D721Med (cell line): ENCODE measurements around the gene LRIT1.

Experiments
- DNase-seq: peaks from one replicate; pipeline ENCODE4 v3.0.0; 2011; ENCODE audit warnings: low spot score; ENCODE audit not compliant: insufficient read length
- FAIRE-seq: peaks from 2 replicates; lab custom pipeline; 2011; peaks lifted over from hg19 to GRCh38; lab: Jason Lieb, UNC
- CTCF ChIP-seq: IDR thresholded peaks from 2 replicates; pipeline ENCODE4 v1.5.1; 2012; ENCODE audit warnings: mild to moderate bottlenecking, control low read depth; ENCODE audit not compliant: insufficient read depth; ENCODE audit errors: missing control alignments

LRIT1 gene

GRCh38 chr10:84224411-84225028 lies 16.8 kb downstream of the LRIT1 start:
- FAIRE-seq (no peak), DNase-seq (no peak)
- TF ChIP-seq CTCF = no peak

GRCh38 chr10:84221916-84222315 lies 19.4 kb downstream of the LRIT1 start:
- FAIRE-seq = no peak
- DNase-seq = no peak
- TF ChIP-seq CTCF = no peak

- DNase-seq (no peak), FAIRE-seq (no peak)
- TF ChIP-seq CTCF = no peak
These were observed 23.6 kb downstream of the LRIT1 start for GRCh38 chr10:84217746-84218145.

GRCh38 chr10:84216834-84217233 lies 24.5 kb downstream of the LRIT1 start:
- no peak for FAIRE-seq
- no peak for DNase-seq
- TF ChIP-seq CTCF = no peak

- peak; percentile 46 for TF ChIP-seq CTCF
- FAIRE-seq (no peak), DNase-seq (no peak)
These were observed 26.6 kb downstream of the LRIT1 start for GRCh38 chr10:84214612-84215235.

- no peak for FAIRE-seq
- no peak for TF ChIP-seq CTCF
- DNase-seq = no peak
These were observed 27.2 kb downstream of the LRIT1 start for GRCh38 chr10:84214046-84214572.

- no peak for DNase-seq
- no peak for FAIRE-seq
- TF ChIP-seq CTCF = no peak
These were observed 28.3 kb downstream of the LRIT1 start for GRCh38 chr10:84213076-84213475.
